GM18499 (cell line): ENCODE data around the gene CYSLTR2.

Experiments used
- ATAC-seq: cut with Tn5 transposase; IDR thresholded peaks from one replicate; pipeline ENCODE4 v1.9.1; 2021; ENCODE audit warnings: moderate number of reproducible peaks; ENCODE audit not compliant: insufficient read depth, unreplicated experiment

Gene CYSLTR2

DNA sequence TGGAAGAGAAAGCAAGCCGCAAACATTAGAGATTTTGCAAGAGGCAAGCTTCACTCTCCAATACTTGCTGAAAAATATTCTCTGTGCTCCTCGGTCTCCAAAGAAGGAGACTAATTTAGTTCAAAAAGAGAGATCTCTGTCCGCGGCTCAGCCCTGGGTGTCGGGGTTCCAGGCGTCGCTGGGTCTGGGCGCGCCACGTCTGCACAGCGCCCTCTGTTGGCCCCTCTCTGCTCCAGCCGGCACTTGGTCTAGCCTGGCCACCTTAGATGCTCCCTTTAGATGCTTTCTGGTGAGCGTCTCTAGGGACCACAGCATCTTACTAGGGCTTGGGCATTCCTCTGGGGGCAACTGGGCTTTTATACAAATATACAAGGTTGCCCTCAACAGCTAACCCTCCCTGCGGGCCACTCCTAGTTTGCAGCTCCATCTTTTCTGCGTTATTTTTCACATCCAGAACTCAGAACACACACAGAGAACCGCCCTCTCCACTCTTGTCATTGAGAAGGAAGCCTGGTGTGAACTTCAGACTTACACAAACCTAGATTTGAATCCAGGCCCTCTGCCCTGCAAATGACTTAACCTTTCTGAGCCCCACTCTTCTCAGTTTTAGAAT lies 78.3 kb downstream of the CYSLTR2 start:
- ATAC-seq = no peak

DNA sequence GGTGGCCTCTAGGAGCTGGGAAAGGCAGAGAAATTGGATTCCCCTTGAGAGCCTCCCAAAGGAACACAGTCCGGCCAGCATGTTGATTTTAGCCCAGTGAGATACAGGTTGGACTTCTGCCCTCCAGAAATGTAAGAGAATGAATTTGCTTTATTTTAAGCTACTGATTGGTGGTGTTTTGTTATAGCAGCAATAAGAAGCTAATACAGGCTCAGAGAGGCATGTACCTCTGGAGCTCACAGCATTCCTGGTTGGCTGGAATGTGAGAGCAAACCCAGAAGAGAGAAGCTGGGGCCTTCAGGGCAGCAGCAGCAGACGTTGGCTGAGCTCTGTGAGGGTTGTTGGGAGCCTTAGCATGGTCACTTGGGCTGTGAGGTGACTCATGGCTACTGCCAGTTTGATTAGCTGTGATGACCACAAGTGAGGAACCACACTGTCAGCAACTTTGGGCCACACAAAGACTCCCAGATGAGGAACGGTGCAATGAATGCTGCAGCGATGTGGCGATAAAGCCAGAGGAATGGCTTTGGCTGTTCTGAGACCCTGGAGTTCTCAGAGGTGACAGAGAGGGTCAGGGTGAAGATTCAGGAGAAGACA lies 80.1 kb downstream of the CYSLTR2 start:
- no peak for ATAC-seq

DNA sequence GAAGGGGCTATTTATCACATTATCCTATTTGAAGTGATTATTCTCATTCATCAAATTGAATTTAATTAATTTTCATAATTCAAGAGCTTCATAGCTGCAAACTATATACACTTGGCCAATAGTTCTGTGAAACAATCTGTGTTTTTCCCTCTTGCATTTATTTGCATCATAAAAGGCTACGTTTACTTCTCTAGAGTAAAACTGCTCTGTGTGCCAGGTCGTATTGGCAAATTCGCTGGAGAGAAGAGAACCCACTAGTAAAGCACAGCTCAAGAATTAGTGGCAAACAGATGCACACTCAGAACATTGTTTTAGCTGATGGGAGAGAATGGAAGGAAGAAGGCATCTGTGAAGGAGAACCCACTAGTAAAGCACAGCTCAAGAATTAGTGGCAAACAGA lies 81.8 kb downstream of the CYSLTR2 start:
- no peak for ATAC-seq

DNA sequence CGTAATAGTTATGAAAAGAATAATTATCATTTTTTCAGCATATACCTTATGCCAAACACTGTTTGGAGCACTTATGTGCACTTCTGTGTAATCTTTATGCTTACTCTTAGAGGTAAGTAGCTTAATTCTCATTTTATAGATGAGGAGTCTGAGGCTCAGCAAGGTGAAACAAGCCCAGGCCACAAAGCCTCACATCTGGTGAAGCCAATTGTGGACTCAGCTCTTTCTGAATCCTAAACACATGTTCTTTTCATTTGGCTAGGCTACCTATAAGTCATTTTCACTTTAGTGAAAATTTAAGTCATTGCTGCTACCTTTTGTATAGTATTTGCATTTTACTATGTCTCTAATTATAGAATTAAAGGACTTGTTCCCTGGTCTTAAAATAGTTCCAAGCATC lies 84.0 kb downstream of the CYSLTR2 start:
- no peak for ATAC-seq

DNA sequence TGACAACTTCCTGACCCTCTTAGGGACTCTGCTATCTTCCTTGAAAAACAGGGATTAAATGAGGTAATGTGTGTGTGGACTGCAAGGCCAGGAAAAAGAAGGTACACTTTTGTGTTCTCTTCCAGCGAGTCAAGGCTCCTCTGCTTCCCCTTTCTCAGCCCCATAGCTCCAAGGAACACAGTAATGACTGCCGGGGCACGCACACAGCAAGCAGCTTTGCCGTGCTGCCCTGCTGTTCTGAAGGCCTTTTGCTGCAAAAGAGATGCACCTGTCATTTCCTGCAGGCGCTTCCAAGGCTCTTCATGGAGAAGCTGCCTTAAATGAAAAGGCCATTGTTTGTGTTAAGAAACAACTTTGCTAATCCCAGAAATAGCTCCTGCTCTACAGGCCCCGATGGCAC lies 84.6 kb downstream of the CYSLTR2 start:
- ATAC-seq = no peak

DNA sequence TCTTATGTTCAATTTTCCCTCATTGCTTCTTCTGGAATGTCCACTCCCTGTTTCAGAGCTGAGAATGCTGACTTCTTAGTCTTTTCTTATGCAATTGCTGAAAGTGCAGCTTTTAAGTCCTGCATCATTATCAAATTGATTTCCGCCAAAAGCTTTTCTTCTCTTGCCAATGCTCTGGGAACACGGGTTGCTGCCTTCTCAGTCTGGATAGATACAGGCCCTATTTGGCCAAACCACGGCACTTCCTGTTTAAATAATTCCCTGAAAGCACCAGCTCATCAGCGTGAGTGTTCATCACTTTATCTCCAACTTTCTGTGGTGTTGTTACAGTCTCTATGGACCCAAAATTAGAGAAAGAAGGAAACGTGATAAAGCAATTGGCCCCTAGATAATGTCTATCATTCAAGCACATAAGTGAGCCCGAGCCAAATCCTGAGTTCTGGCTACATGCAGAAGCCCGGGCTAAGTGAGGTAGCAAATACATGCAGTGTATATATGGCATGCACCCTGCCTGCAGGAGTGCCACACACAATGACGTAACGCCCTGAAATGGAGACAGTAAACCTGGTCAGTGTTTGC lies 85.7 kb downstream of the CYSLTR2 start:
- no peak for ATAC-seq

DNA sequence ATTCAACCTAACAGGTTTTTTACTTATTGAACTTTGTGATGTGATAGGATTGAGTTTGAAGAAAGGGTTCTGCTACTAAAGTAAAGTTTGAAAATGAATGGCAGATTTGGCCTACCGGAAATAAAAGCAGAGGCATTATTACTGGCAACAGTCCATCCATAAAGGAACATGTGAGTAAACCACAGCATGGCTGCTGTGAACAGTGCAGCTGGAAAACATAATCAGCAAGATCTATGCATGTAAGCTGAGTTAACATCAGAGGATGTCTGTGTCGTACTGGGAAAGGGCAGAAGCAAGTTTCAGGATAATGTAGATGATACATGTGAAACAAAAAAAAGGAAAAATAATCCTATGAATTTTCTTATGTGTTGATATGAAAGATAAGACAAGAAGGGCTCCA lies 87.6 kb downstream of the CYSLTR2 start:
- no peak for ATAC-seq

DNA sequence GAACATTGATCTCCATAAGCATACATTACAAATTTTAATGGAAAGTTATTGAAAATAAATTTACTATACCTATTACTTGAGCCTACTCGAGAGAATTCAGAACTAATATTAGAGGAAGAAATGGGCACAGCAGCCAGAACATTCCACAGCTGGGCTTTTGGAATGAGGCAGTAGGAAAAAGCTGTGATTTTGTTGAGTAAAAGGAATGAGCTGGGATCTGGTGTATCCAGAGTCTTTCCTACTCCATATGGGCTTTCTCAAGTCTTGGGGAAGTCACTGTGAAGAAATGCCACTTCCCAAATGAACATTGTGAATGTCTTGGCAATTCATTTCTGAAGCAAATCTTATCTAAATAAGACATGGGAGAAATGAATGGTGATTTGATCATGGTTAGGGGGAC lies 93.1 kb downstream of the CYSLTR2 start:
- no peak for ATAC-seq

DNA sequence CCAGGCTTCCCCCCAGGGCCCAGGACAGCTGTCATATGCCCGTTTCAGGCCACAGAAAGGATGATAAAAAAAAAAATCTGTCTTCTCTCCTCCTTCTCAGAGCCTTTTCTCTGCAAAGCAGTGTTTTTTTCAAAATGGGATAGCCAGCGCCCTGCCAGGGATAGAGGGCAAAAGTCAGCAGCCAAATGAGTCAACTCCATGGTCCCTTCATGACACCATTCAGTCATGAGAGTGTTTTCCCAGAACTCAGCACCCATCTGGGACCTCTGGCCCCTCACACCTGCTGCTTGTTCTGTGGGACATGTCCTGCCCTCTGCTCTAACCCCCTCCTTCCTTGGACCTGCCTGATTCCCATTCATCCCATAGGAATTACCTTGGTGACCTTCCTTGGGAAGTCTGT lies 95.0 kb downstream of the CYSLTR2 start:
- no peak for ATAC-seq

DNA sequence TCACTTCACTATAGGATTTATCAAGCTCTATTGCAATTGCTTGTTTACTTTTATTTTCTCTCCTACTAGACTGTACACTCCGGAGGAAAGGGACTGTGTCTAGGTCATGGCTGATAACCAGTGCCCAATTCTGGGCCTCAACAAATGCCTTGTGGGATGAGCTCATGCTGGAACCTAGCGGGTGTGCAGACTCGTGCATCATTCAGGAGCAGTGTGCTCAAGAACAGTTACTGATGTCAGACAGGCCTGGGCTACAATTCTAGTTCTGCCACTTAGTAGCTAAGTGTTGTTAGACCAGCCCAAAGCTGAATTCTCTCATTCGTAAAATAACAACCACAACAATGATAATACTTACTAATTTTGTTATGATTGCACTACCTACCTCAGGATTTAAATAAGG lies 95.4 kb downstream of the CYSLTR2 start:
- ATAC-seq = no peak

DNA sequence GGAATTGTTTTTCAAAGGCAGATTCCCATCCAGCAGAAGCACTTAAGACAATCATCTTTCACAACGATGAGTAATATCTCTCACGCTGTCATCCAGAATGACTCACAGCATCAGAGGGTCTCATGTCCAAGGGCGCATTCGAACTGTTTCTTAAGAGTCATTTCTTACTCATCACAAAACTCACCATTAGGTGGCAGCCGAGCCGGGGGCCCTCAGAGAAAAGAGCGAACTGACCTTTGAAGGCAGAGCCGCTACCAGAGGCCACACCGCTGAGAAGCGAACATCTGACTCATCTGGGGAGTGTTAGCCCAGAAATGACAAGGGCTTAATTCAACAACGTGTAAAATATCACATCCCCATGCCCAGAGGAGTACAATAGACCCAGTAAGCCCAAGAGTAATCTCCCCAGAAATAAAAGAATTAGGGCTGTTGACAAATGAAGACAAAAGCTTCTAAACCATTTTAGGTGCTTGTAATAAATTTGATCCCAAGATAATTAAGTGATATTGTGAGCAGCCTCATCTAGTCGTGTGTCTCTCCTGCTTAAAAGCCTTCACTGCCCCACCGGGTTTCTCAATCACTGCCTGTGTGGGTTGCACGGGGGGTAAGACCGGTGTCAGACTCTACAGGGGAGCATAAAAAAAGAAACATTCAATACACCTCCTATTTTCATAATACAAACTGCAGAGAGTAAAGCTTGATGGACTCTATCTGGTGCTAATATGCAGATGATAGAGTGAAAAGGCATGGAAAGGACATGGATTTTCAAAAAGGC lies 96.2 kb downstream of the CYSLTR2 start:
- peak; percentile 91 for ATAC-seq

DNA sequence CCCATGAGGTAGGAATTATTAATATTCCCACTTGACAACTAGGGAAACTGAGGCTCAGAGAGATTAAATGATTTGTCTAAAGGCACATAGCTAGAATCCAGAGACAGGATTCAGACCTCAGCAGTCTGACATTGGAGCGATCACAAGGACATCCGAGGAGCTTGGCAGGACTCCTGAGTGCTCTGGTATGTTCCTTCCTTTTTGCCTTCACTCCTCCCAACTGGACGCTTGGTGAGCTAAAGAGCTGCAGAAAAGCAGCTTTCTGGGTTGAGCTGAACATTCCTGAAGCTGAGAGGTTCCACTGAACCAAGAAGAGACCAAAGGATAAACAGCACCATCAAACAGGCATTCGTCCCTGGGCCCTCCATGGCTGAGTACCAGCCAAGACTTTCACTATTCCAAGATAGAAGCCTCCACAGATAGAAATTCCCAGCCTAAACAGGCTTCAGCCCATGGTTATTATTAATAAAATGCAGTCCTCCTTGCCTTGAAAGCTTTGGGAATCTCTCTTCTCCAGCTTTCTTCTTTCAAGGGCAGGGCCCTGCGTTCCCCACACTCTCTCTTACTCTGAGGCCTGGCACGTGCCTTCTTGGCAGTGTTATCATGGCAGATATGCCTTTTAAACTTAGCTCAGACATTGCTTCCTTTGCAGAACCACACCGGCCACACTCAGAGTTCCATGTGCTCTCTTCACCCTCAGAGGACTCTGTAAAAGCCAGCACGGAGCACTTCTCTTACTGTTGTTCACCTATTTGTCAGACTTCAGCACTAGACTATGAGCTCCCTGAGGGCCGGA lies 97.1 kb downstream of the CYSLTR2 start:
- ATAC-seq = no peak

DNA sequence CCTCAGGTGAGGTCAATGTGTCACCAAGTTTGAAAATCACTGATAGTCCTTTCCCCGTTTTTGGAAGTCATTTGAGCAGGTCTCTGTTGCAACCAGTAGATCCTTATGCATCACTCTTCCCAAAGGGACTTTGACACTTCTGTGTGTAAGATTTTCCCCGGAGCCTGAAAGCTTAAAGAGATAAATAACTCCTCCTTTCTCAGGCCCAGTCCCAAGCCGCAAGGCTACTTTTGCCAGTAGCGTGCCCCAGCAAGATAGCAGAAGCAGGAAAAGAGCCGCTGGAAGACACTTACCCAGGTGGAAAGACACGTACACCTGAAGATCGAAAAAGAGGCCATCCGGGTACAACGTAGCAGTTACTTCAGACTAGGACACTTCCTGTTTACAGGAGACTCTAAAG lies 106.9 kb downstream of the CYSLTR2 start:
- no peak for ATAC-seq
